Chondrocyte (in vitro differentiated cells): ENCODE results near the gene TPPP3. TPM values are rescaled to one million over a fixed set of nuclear protein-coding genes. Genes with fewer than 3 reads are reported as not detected.

Experiments
- DNase-seq: peaks from one replicate; pipeline ENCODE4 v3.0.0; 2021; ENCODE audit warnings: mixed read lengths, low spot score
- H3K27ac Mint-ChIP-seq: one replicate; pipeline ENCODE4 v1.8.0; 2021; ENCODE audit warnings: mild to moderate bottlenecking, moderate library complexity, mixed read lengths; ENCODE audit not compliant: unreplicated experiment
- H3K27me3 Mint-ChIP-seq: 2 replicates; pipeline ENCODE4 v1.8.0; 2021; ENCODE audit warnings: low read depth, mixed read lengths
- H3K36me3 Mint-ChIP-seq: 2 replicates; pipeline ENCODE4 v1.8.0; 2021; ENCODE audit warnings: low read depth, mixed read lengths
- H3K4me1 Mint-ChIP-seq: 2 replicates; pipeline ENCODE4 v1.8.0; 2021; ENCODE audit warnings: low read depth, mild to moderate bottlenecking, mixed read lengths
- H3K4me3 Mint-ChIP-seq: one replicate; pipeline ENCODE4 v1.8.0; 2021; ENCODE audit warnings: mild to moderate bottlenecking, moderate library complexity, mixed read lengths; ENCODE audit not compliant: unreplicated experiment
- H3K9me3 Mint-ChIP-seq: 2 replicates; pipeline ENCODE4 v1.8.0; 2021; ENCODE audit warnings: low read depth, mixed read lengths
- total RNA-seq: library from RNA; stranded (reverse); gene quantifications from 3 replicates; pipeline ENCODE4 v1.2.1, GENCODE V29; 2021
- TF ChIP-seq, protein P1 (sequence below): fragments of 200-600 bp; sonication (generic); IDR thresholded peaks from 2 replicates; pipeline ENCODE4 v1.5.0; 2021; ENCODE audit warnings: antibody characterized with exemption, mild to moderate bottlenecking, moderate library complexity

TPPP3 gene
- total RNA-seq, 1 donor from 2014 or later, result 2.7 TPM

GRCh38 chr16:67390816-67391423, 2.4 kb downstream of the TPPP3 start:
- H3K27me3 Mint-ChIP-seq, result peaks cover 5% of the 10 kb centered on the region
- no peaks in the 10 kb centered on the region for H3K9me3 Mint-ChIP-seq
- peaks cover 10% of the 10 kb centered on the region for H3K4me1 Mint-ChIP-seq
- no peak overlapping the region for H3K4me3 Mint-ChIP-seq
- no peak for DNase-seq
- TF ChIP-seq, protein P1, sequence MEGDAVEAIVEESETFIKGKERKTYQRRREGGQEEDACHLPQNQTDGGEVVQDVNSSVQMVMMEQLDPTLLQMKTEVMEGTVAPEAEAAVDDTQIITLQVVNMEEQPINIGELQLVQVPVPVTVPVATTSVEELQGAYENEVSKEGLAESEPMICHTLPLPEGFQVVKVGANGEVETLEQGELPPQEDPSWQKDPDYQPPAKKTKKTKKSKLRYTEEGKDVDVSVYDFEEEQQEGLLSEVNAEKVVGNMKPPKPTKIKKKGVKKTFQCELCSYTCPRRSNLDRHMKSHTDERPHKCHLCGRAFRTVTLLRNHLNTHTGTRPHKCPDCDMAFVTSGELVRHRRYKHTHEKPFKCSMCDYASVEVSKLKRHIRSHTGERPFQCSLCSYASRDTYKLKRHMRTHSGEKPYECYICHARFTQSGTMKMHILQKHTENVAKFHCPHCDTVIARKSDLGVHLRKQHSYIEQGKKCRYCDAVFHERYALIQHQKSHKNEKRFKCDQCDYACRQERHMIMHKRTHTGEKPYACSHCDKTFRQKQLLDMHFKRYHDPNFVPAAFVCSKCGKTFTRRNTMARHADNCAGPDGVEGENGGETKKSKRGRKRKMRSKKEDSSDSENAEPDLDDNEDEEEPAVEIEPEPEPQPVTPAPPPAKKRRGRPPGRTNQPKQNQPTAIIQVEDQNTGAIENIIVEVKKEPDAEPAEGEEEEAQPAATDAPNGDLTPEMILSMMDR, result no peak
- no peak overlapping the region for H3K27ac Mint-ChIP-seq
- H3K36me3 Mint-ChIP-seq, result peaks cover 1% of the 10 kb centered on the region

- no peak overlapping the region for H3K27ac Mint-ChIP-seq
- H3K9me3 Mint-ChIP-seq, result no peaks in the 10 kb centered on the region
- H3K4me1 Mint-ChIP-seq, result peaks cover 10% of the 10 kb centered on the region
- DNase-seq, result no peak
- TF ChIP-seq, protein P1, result no peak
- no peak overlapping the region for H3K4me3 Mint-ChIP-seq
- H3K36me3 Mint-ChIP-seq, result peaks cover 1% of the 10 kb centered on the region
- peaks cover 13% of the 10 kb centered on the region for H3K27me3 Mint-ChIP-seq
These were observed 3.1 kb downstream of the TPPP3 start for GRCh38 chr16:67389911-67390815.

DNA sequence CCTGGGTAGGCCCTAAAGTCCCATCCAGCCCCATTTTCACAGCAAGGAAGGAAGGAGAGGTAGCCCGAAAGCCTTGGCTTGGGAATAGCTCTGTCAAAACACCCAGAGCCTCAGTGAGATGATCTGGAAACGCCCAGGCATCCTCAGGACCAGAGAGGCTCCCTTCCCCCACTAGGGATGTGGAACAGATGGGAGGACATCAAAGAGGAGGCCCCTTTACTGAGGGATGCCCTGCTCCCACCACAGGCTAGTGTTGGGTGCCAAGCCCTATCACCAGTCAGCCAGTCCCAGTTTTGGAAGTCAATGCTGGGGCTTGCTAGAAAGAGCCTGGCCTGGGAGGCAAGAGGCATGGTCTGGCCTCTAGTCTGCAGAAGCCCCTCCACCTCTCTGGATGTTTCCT, 4.7 kb downstream of the TPPP3 start:
- H3K4me3 Mint-ChIP-seq, result no peak overlapping the region
- no peak overlapping the region for H3K27ac Mint-ChIP-seq
- peaks cover 13% of the 10 kb centered on the region for H3K27me3 Mint-ChIP-seq
- peaks cover 1% of the 10 kb centered on the region for H3K36me3 Mint-ChIP-seq
- TF ChIP-seq, protein P1, result no peak
- H3K9me3 Mint-ChIP-seq, result no peaks in the 10 kb centered on the region
- DNase-seq, result no peak
- peaks cover 6% of the 10 kb centered on the region for H3K4me1 Mint-ChIP-seq

DNA sequence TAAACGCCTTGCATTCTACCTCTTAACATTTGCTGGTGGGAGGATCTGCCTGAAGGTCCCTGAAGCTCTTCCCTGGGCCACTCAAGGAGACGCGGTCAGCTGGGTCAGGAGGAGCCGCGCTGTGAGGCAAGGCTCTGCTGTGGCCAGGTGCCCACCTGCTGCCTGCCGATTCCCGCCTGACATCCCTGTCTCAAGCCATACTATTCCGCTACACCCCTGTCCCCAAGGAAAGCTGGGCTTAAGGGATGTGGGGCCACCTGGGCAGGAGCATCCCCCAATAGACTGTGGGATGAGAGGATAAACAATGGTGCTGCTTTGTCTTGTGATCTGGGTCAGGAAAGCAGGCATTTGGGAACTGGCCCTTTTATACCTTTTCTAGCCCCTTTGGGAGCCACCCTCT, 5.1 kb downstream of the TPPP3 start:
- H3K27me3 Mint-ChIP-seq, result peaks cover 13% of the 10 kb centered on the region
- TF ChIP-seq, protein P1, result no peak
- peaks cover 1% of the 10 kb centered on the region for H3K36me3 Mint-ChIP-seq
- H3K4me3 Mint-ChIP-seq, result no peak overlapping the region
- no peaks in the 10 kb centered on the region for H3K9me3 Mint-ChIP-seq
- DNase-seq, result no peak
- H3K27ac Mint-ChIP-seq, result no peak overlapping the region
- H3K4me1 Mint-ChIP-seq, result peaks cover 6% of the 10 kb centered on the region

GRCh38 chr16:67387479-67388079, 5.7 kb downstream of the TPPP3 start:
- Mint-ChIP-seq H3K27me3 (peaks cover 13% of the 10 kb centered on the region), H3K36me3 (peaks cover 1% of the 10 kb centered on the region), H3K4me1 (peaks cover 4% of the 10 kb centered on the region), H3K4me3 (no peak overlapping the region), H3K9me3 (no peaks in the 10 kb centered on the region), H3K27ac (no peak overlapping the region)
- no peak for DNase-seq
- TF ChIP-seq, protein P1, result no peak
